ENCODE data around the gene ZNF780B. TPM values are rescaled to one million over a fixed set of nuclear protein-coding genes. Genes with fewer than 3 reads are reported as not detected.

The ZNF780B gene
- total RNA-seq = 35.5 TPM

GRCh38 chr19:40055832-40056504, at the start of gene ZNF780B:
Gene ZNF780B (minus strand): TSS chr19:40056231. CDS start chr19:40050332, 5,899 bp downstream.
- FAIRE-seq = no peak
- DNase-seq (ENCODE audit: low spot score in 2 of 2) = peak; percentile 23 to 50

- no peak for DNase-seq (ENCODE audit: low spot score in 2 of 2)
- no peak for FAIRE-seq
These were observed 48.7 kb upstream of the ZNF780B start for GRCh38 chr19:40104754-40105153.

GRCh38 chr19:40103600-40103999, 47.6 kb upstream of the ZNF780B start:
- DNase-seq (ENCODE audit: low spot score in 2 of 2) (no peak), FAIRE-seq (no peak)

- no peak for FAIRE-seq
- DNase-seq (ENCODE audit: low spot score in 2 of 2) = no peak
These were observed 45.8 kb upstream of the ZNF780B start for GRCh38 chr19:40101813-40102212.

GRCh38 chr19:40093416-40093815, 37.4 kb upstream of the ZNF780B start:
- FAIRE-seq = no peak
- no peak for DNase-seq (ENCODE audit: low spot score in 2 of 2)

- FAIRE-seq = no peak
- DNase-seq (ENCODE audit: low spot score in 2 of 2) = no peak
These were observed 35.4 kb upstream of the ZNF780B start for GRCh38 chr19:40091205-40092129.

GRCh38 chr19:40090241-40091204, 34.5 kb upstream of the ZNF780B start, which contains the start of gene ZNF780A:
Gene ZNF780A (minus strand): TSS chr19:40090943. CDS start chr19:40084753, 6,190 bp downstream.
- DNase-seq (ENCODE audit: low spot score in 2 of 2) (peak; percentile 46 to 54), FAIRE-seq (no peak)

- no peak for DNase-seq (ENCODE audit: low spot score in 2 of 2)
- FAIRE-seq = no peak
These were observed 33.4 kb upstream of the ZNF780B start for GRCh38 chr19:40089462-40089861.

GRCh38 chr19:40088299-40089047, 32.4 kb upstream of the ZNF780B start:
- DNase-seq (ENCODE audit: low spot score in 2 of 2) (no peak), FAIRE-seq (no peak)

GRCh38 chr19:40084948-40085347, 28.9 kb upstream of the ZNF780B start:
- FAIRE-seq (no peak), DNase-seq (ENCODE audit: low spot score in 2 of 2) (no peak)

GRCh38 chr19:40081411-40081810, 25.4 kb upstream of the ZNF780B start:
- no peak for FAIRE-seq
- DNase-seq (ENCODE audit: low spot score in 2 of 2) = no peak

GRCh38 chr19:40080289-40080688, 24.3 kb upstream of the ZNF780B start:
- DNase-seq (ENCODE audit: low spot score in 2 of 2) = no peak
- FAIRE-seq = no peak

GRCh38 chr19:40078377-40078776, 22.3 kb upstream of the ZNF780B start:
- no peak for DNase-seq (ENCODE audit: low spot score in 2 of 2)
- FAIRE-seq = no peak

- FAIRE-seq (no peak), DNase-seq (ENCODE audit: low spot score in 2 of 2) (no peak)
These were observed 14.0 kb upstream of the ZNF780B start for GRCh38 chr19:40070058-40070457.

- no peak for FAIRE-seq
- no peak for DNase-seq (ENCODE audit: low spot score in 2 of 2)
These were observed 3.6 kb upstream of the ZNF780B start for GRCh38 chr19:40059624-40060023.

- FAIRE-seq (no peak), DNase-seq (ENCODE audit: low spot score in 2 of 2) (no peak)
These were observed 1.1 kb upstream of the ZNF780B start for GRCh38 chr19:40057166-40057565.

GRCh38 chr19:40056505-40056904, 474 bp upstream of the ZNF780B start:
- FAIRE-seq = no peak
- no peak for DNase-seq (ENCODE audit: low spot score in 2 of 2)

- FAIRE-seq = no peak
These were observed 982 bp downstream of the ZNF780B start for GRCh38 chr19:40055049-40055448.

GRCh38 chr19:40054632-40055031, 1.4 kb downstream of the ZNF780B start:
- FAIRE-seq (no peak), DNase-seq (ENCODE audit: low spot score in 2 of 2) (no peak)

More at GRCh38 chr19:40055049-40055448, 982 bp downstream of the ZNF780B start:
- DNase-seq (ENCODE audit: low spot score in 2 of 2) = no peak

GRCh38 chr19:40053491-40053890, 2.5 kb downstream of the ZNF780B start:
- DNase-seq (ENCODE audit: low spot score in 2 of 2) (no peak), FAIRE-seq (no peak)
